ENCODE data around the gene OSBPL2.

DNA sequence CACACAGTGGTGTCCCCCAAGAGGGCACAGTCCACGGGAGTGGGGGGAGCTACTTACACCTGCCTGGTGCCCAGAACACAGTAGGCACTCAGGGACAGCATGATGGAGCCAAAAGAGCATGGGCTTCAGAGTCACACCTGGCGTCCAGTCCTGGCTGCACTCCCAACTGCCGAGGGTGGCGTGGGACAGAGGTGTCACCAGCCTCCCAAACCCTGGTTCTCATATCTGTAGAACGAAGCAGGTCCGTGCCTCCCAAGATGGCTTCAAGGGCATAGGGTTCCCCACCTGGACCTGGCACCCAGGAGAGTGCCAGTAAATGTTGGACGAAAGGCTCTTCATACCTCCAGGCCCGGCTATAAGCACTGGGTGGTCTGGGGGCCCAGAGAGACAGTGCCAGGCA, 27.1 kb upstream of the OSBPL2 start:
- TF ChIP-seq EZH2 (IDR thresholded peaks at IDR 0.05; ENCODE audit: insufficient read depth, poor library complexity, severe bottlenecking), result no peak
- TF ChIP-seq EZH2phosphoT487 (IDR thresholded peaks at IDR 0.05; ENCODE audit: insufficient read depth, low read depth), result no peak
